Kasumi-1 (cell line): ENCODE data around the gene RAB27A.
"Not testable (repeated sequence)": the region's sequence is repeated elsewhere in the genome, so short reads cannot be mapped to it uniquely, and the experiment has no call there.

Experiments
- DNase-seq, 2 experiments: peaks; one replicate each; lab custom pipeline; 2025; lab: John Stamatoyannopoulos, UW

Gene RAB27A

GRCh38 chr15:55281517-55282228 is 7.9 kb downstream of the RAB27A start:
- DNase-seq: peak; percentile 49 to 65

GRCh38 chr15:55280589-55280988 is 9.0 kb downstream of the RAB27A start:
- not testable (repeated sequence) for DNase-seq

- DNase-seq: peak; percentile 18 to 52
Observed at GRCh38 chr15:55279746-55280351, 9.8 kb downstream of the RAB27A start.

- no peak for DNase-seq
Observed at GRCh38 chr15:55279100-55279745, 10.4 kb downstream of the RAB27A start.

GRCh38 chr15:55277715-55278114 is 11.9 kb downstream of the RAB27A start:
- DNase-seq: no peak

GRCh38 chr15:55277116-55277564 is 12.5 kb downstream of the RAB27A start:
- peak; percentile 94 to 95 for DNase-seq

- no peak for DNase-seq
Observed at GRCh38 chr15:55276324-55276723, 13.3 kb downstream of the RAB27A start.

- no peak for DNase-seq
Observed at GRCh38 chr15:55270291-55270690, 19.3 kb downstream of the RAB27A start.

GRCh38 chr15:55268176-55268695 is 21.4 kb downstream of the RAB27A start:
- DNase-seq: no peak

- peak; percentile 78 to 84 for DNase-seq
Observed at GRCh38 chr15:55267401-55268175, 22.0 kb downstream of the RAB27A start.

GRCh38 chr15:55266547-55266946 is 23.1 kb downstream of the RAB27A start:
- DNase-seq: no peak

- no peak for DNase-seq
Observed at GRCh38 chr15:55260562-55261131, 29.0 kb downstream of the RAB27A start.

GRCh38 chr15:55257938-55258337 is 31.7 kb downstream of the RAB27A start:
- DNase-seq: no peak

GRCh38 chr15:55257012-55257670 is 32.5 kb downstream of the RAB27A start:
- DNase-seq: no peak

GRCh38 chr15:55256281-55257011 is 33.2 kb downstream of the RAB27A start:
- DNase-seq: no peak

- peak; percentile 47 to 48 for DNase-seq
Observed at GRCh38 chr15:55255714-55256113, 33.9 kb downstream of the RAB27A start.

GRCh38 chr15:55254916-55255679 is 34.5 kb downstream of the RAB27A start:
- DNase-seq: peak in 1 of 2 experiments; percentile 9

- DNase-seq: no peak
Observed at GRCh38 chr15:55253580-55253979, 36.0 kb downstream of the RAB27A start.

- not testable (repeated sequence) for DNase-seq
Observed at GRCh38 chr15:55252201-55252600, 37.4 kb downstream of the RAB27A start.

- DNase-seq: peak; percentile 42 to 65
Observed at GRCh38 chr15:55250941-55251340, 38.7 kb downstream of the RAB27A start.
